OCI-LY7 (cell line): ENCODE measurements around the gene TMEM95. TPM values are rescaled to one million over a fixed set of nuclear protein-coding genes. Genes with fewer than 3 reads are reported as not detected.
"Not testable (repeated sequence)": the region's sequence is repeated elsewhere in the genome, so short reads cannot be mapped to it uniquely, and the experiment has no call there.

Experiments
- BruUV-seq: library from RNA; stranded (reverse); fragments of 400-500 nt; replicated peaks from 2 replicates; lab custom pipeline; 2021; lab: Mats Ljungman, UMichigan
- CTCF ChIA-PET: fragments of 300-600 bp; sonication (Branson Sonifier 250); formaldehyde crosslinking; loops from one replicate; lab custom pipeline; 2022; ENCODE audit warnings: antibody characterized with exemption; ENCODE audit not compliant: unreplicated experiment; lab: Charles Lee
- POLR2A ChIA-PET: fragments of 300-600 bp; sonication (Branson Sonifier 250); formaldehyde crosslinking; loops from one replicate; lab custom pipeline; 2022; ENCODE audit warnings: antibody characterized with exemption; lab: Charles Lee
- DNase-seq: peaks from one replicate; pipeline ENCODE4 v3.0.0-alpha.2; 2015; ENCODE audit warnings: low spot score
- H2AFZ ChIP-seq: fragments of 200-600 bp; sonication (generic), shearing (Covaris generic); 2 replicates; pipeline ENCODE4 v1.6.1; 2014; ENCODE audit warnings: mild to moderate bottlenecking, antibody characterized with exemption, low read length, moderate library complexity
- H3K27ac ChIP-seq: fragments of 200-600 bp; sonication (generic); 2 replicates; pipeline ENCODE4 v1.5.1; 2014; ENCODE audit warnings: mixed run types, low read depth, mild to moderate bottlenecking, moderate library complexity, low read length, inconsistent platforms; ENCODE audit not compliant: poor library complexity, severe bottlenecking
- H3K36me3 ChIP-seq: fragments of 200-600 bp; sonication (generic); 2 replicates; pipeline ENCODE4 v1.6.1; 2014; ENCODE audit warnings: mild to moderate bottlenecking, antibody characterized with exemption, low read length, moderate library complexity, mixed read lengths; ENCODE audit not compliant: insufficient read depth
- H3K4me1 ChIP-seq: fragments of 200-600 bp; sonication (generic); 2 replicates; pipeline ENCODE4 v1.5.1; 2014; ENCODE audit warnings: mild to moderate bottlenecking, low read length; ENCODE audit not compliant: insufficient read depth, poor library complexity, severe bottlenecking
- H3K4me2 ChIP-seq: fragments of 200-600 bp; sonication (generic); 2 replicates; pipeline ENCODE4 v1.6.1; 2014; ENCODE audit warnings: mild to moderate bottlenecking, low read length
- H3K4me3 ChIP-seq: fragments of 200-600 bp; sonication (generic); 2 replicates; pipeline ENCODE4 v1.5.1; 2014; ENCODE audit warnings: mild to moderate bottlenecking, low read depth, low read length; ENCODE audit not compliant: poor library complexity, severe bottlenecking
- H3K79me2 ChIP-seq: fragments of 200-600 bp; sonication (generic); 2 replicates; pipeline ENCODE4 v1.6.1; 2016; ENCODE audit warnings: low read depth, mild to moderate bottlenecking, low read length, moderate library complexity, mixed read lengths; ENCODE audit not compliant: insufficient read depth
- H3K9me2 ChIP-seq: fragments of 200-600 bp; sonication (generic); 2 replicates; pipeline ENCODE4 v1.6.1; 2016; ENCODE audit warnings: mild to moderate bottlenecking, low read length, mixed read lengths; ENCODE audit not compliant: insufficient read depth
- H3K9me3 ChIP-seq: fragments of 200-600 bp; sonication (generic); 2 replicates; pipeline ENCODE4 v1.6.1; 2014; ENCODE audit warnings: mild to moderate bottlenecking, mixed run types, low read length, mixed read lengths
- H4K20me1 ChIP-seq: fragments of 200-600 bp; sonication (generic); 2 replicates; pipeline ENCODE4 v1.6.1; 2014; ENCODE audit warnings: mild to moderate bottlenecking, antibody characterized with exemption, low read length, moderate library complexity, mixed read lengths; ENCODE audit not compliant: insufficient read depth
- CTCF ChIP-seq: fragments of 200-600 bp; sonication (generic); conservative IDR thresholded peaks from 2 replicates; pipeline ENCODE4 v1.5.1; 2014; ENCODE audit warnings: mild to moderate bottlenecking, antibody characterized with exemption, low read length, moderate library complexity, mixed read lengths
- EZH2phosphoT487 ChIP-seq: fragments of 200-600 bp; sonication (generic); IDR thresholded peaks from 2 replicates; pipeline ENCODE4 v1.6.1; 2018; ENCODE audit warnings: low read depth, borderline replicate concordance, mild to moderate bottlenecking, mixed run types, antibody characterized with exemption, low read length, moderate library complexity, mixed read lengths
- intact Hi-C: fragments of 100-400 bp; cut with micrococcal nuclease; formaldehyde crosslinking; loops from one replicate; pipeline ENCODE4 v1.10.0; 2022; ENCODE audit not compliant: unreplicated experiment
- total RNA-seq, 2 experiments: library from RNA; depleted of rRNA in 1 of 2; stranded (reverse); fragments of >200 nt in 1 of 2; shearing (Covaris generic) in 1 of 2; gene quantifications; 2 replicates each; pipeline ENCODE4 v1.2.3, GENCODE V29; 2014 to 2022

TMEM95 gene
- total RNA-seq, 2 experiments from 2014 or later: not detected

DNA sequence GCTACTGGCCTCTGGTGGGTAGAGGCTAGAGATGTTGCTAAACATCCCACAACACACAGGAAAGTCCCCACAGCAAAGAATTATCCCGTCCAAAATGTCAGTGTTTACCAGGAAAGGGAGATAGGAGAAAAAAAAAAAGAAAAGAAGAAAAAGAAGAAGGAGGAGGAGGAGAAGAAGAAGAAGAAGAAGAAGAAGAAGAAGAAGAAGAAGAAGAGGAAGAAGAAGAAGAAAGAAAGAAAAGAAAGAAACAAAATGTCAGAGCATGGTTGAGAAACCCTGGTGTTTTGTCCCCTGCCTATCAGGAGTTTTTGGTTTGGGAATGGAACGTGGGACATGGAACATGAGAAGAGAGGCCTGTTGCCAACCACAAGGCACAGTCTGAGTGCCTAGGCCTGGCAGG, 2.4 kb downstream of the TMEM95 start:
- TF ChIP-seq EZH2phosphoT487 (no peak), CTCF (no peak)
- no peak overlapping the region for H3K4me2 ChIP-seq
- H3K9me2 ChIP-seq: no peaks in the 10 kb centered on the region
- intact Hi-C loops: no loop called here
- no peak overlapping the region for H3K27ac ChIP-seq
- peaks cover 9% of the 10 kb centered on the region for H3K4me1 ChIP-seq
- BruUV-seq: no TSS peak
- H3K9me3 ChIP-seq: no peaks in the 10 kb centered on the region
- H3K36me3 ChIP-seq: no peaks in the 10 kb centered on the region
- H3K4me3 ChIP-seq: no peak overlapping the region
- no peak for DNase-seq
- POLR2A ChIA-PET: interaction anchor here (0.5 kb wide), 1 partner anchor 218 kb away, joined by 3 read pairs; no protein-coding TSS in a partner anchor
- no peaks in the 10 kb centered on the region for H3K79me2 ChIP-seq
- no peaks in the 10 kb centered on the region for H4K20me1 ChIP-seq
- CTCF ChIA-PET: no interaction called here
- H2AFZ ChIP-seq: no peak overlapping the region

DNA sequence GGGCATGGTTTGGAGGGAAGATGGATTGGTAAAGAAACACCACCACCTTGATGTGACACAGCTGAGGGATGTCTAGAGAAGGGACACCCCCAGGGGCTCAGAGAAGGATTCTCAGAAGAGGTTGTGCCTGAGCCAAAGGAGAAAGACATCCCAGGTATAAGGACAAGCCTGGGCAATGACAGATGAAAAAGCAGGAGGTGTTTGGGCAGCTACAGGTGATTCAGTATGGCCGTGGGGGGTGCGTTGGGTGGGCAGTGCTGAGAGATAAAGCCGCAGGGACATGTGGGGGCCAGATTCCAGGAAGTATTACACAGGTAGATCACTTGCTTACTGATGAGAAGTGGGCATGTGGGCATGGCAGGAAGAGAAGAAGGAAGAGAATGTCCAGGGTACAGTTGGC, 7.0 kb downstream of the TMEM95 start:
- ChIA-PET CTCF (interaction anchor here (0.6 kb wide), 1 partner anchor 25 kb away, joined by 3 read pairs; the partner anchor contains the start of gene ACAP1), POLR2A (no interaction called here)
- Histone ChIP-seq H4K20me1 (no peaks in the 10 kb centered on the region), H3K27ac (no peak overlapping the region), H3K9me2 (no peaks in the 10 kb centered on the region), H3K36me3 (no peaks in the 10 kb centered on the region), H3K4me3 (no peak overlapping the region), H3K4me1 (no peaks in the 10 kb centered on the region), H3K9me3 (no peaks in the 10 kb centered on the region), H3K4me2 (no peak overlapping the region), H2AFZ (no peak overlapping the region), H3K79me2 (no peaks in the 10 kb centered on the region)
- no peak for DNase-seq
- TF ChIP-seq CTCF (no peak), EZH2phosphoT487 (no peak)
- intact Hi-C loops: loop anchor here (2.0 kb wide), 1 partner anchor 23 kb away; no protein-coding TSS in a partner anchor
- BruUV-seq: no TSS peak

GRCh38 chr17:7363311-7363710, 8.4 kb downstream of the TMEM95 start:
- H4K20me1 ChIP-seq: no peaks in the 10 kb centered on the region
- ChIA-PET POLR2A (interaction anchor here (0.7 kb wide), 1 partner anchor 30 kb away, joined by 3 read pairs; no protein-coding TSS in a partner anchor), CTCF (no interaction called here)
- no peak overlapping the region for H2AFZ ChIP-seq
- no peak for TF ChIP-seq EZH2phosphoT487
- TF ChIP-seq CTCF: no peak
- H3K4me2 ChIP-seq: no peak overlapping the region
- intact Hi-C loops: no loop called here
- no peaks in the 10 kb centered on the region for H3K9me3 ChIP-seq
- no peaks in the 10 kb centered on the region for H3K36me3 ChIP-seq
- no peak overlapping the region for H3K4me3 ChIP-seq
- no peaks in the 10 kb centered on the region for H3K79me2 ChIP-seq
- no peaks in the 10 kb centered on the region for H3K9me2 ChIP-seq
- BruUV-seq: no TSS peak
- no peak overlapping the region for H3K27ac ChIP-seq
- H3K4me1 ChIP-seq: no peaks in the 10 kb centered on the region
- no peak for DNase-seq

GRCh38 chr17:7365963-7366362, 11.0 kb downstream of the TMEM95 start:
- POLR2A ChIA-PET, H2AFZ ChIP-seq: not testable (repeated sequence)

More at GRCh38 chr17:7365963-7366362, 11.0 kb downstream of the TMEM95 start:
- DNase-seq, H3K9me2 ChIP-seq, intact Hi-C loops, H3K4me3 ChIP-seq, H3K27ac ChIP-seq, H3K79me2 ChIP-seq, BruUV-seq, H3K4me1 ChIP-seq, H3K36me3 ChIP-seq, H4K20me1 ChIP-seq, H3K9me3 ChIP-seq, H3K4me2 ChIP-seq, CTCF ChIA-PET: not testable (repeated sequence)
